ENCODE results near the gene COL5A1.

COL5A1 gene

DNA sequence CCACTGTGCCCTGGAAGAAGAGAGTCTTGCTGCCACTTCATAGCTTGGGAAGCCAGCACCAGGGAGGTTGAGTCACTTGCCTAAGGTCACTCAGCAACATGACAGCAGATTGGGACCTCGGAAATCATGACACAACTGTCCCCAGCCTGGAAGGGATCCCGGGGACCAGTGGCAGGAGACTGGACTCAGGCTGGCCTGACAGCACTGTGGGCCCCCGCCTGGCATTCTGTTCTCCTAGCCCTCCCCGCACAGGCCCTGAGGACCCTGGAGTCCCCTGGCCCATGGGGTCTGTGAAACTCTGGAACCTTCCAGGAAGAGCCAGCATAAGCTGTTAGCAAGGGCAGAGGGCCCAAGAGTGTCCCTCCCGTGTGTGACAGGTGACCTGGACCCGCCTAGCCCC is 64.9 kb downstream of the COL5A1 start:
- TF ChIP-seq RAD21 (IDR thresholded peaks at IDR 0.05; ENCODE audit: low read depth) = no peak
- TF ChIP-seq, protein P1, sequence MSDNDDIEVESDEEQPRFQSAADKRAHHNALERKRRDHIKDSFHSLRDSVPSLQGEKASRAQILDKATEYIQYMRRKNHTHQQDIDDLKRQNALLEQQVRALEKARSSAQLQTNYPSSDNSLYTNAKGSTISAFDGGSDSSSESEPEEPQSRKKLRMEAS (IDR thresholded peaks at IDR 0.05) = no peak
- no peak for TF ChIP-seq FOXM1 (IDR thresholded peaks at IDR 0.05; ENCODE audit: borderline replicate concordance, low read depth)
- no peak for TF ChIP-seq CEBPB (IDR thresholded peaks at IDR 0.05)
- TF ChIP-seq YY1 (IDR thresholded peaks at IDR 0.05; ENCODE audit: low read depth) = no peak
- no peak for TF ChIP-seq EGR1 (IDR thresholded peaks at IDR 0.05)
- no peak for TF ChIP-seq TCF12 (IDR thresholded peaks at IDR 0.05; ENCODE audit: low read depth)
- no peak for TF ChIP-seq EP300 (IDR thresholded peaks at IDR 0.05; ENCODE audit: borderline replicate concordance)
- TF ChIP-seq NFIC (IDR thresholded peaks at IDR 0.05) = no peak
- no peak for TF ChIP-seq CREB1 (IDR thresholded peaks at IDR 0.05; ENCODE audit: low read depth)
- no peak for TF ChIP-seq TAF1 (IDR thresholded peaks at IDR 0.05; ENCODE audit: low read depth)
- TF ChIP-seq, protein P2, sequence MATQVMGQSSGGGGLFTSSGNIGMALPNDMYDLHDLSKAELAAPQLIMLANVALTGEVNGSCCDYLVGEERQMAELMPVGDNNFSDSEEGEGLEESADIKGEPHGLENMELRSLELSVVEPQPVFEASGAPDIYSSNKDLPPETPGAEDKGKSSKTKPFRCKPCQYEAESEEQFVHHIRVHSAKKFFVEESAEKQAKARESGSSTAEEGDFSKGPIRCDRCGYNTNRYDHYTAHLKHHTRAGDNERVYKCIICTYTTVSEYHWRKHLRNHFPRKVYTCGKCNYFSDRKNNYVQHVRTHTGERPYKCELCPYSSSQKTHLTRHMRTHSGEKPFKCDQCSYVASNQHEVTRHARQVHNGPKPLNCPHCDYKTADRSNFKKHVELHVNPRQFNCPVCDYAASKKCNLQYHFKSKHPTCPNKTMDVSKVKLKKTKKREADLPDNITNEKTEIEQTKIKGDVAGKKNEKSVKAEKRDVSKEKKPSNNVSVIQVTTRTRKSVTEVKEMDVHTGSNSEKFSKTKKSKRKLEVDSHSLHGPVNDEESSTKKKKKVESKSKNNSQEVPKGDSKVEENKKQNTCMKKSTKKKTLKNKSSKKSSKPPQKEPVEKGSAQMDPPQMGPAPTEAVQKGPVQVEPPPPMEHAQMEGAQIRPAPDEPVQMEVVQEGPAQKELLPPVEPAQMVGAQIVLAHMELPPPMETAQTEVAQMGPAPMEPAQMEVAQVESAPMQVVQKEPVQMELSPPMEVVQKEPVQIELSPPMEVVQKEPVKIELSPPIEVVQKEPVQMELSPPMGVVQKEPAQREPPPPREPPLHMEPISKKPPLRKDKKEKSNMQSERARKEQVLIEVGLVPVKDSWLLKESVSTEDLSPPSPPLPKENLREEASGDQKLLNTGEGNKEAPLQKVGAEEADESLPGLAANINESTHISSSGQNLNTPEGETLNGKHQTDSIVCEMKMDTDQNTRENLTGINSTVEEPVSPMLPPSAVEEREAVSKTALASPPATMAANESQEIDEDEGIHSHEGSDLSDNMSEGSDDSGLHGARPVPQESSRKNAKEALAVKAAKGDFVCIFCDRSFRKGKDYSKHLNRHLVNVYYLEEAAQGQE (IDR thresholded peaks at IDR 0.05; ENCODE audit: low read depth) = no peak
- TF ChIP-seq ZBTB7A (IDR thresholded peaks at IDR 0.05; ENCODE audit: low read depth) = no peak
- TF ChIP-seq, protein P3, sequence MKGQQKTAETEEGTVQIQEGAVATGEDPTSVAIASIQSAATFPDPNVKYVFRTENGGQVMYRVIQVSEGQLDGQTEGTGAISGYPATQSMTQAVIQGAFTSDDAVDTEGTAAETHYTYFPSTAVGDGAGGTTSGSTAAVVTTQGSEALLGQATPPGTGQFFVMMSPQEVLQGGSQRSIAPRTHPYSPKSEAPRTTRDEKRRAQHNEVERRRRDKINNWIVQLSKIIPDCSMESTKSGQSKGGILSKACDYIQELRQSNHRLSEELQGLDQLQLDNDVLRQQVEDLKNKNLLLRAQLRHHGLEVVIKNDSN (IDR thresholded peaks at IDR 0.05) = no peak
- no peak for TF ChIP-seq TEAD4 (IDR thresholded peaks at IDR 0.05)

DNA sequence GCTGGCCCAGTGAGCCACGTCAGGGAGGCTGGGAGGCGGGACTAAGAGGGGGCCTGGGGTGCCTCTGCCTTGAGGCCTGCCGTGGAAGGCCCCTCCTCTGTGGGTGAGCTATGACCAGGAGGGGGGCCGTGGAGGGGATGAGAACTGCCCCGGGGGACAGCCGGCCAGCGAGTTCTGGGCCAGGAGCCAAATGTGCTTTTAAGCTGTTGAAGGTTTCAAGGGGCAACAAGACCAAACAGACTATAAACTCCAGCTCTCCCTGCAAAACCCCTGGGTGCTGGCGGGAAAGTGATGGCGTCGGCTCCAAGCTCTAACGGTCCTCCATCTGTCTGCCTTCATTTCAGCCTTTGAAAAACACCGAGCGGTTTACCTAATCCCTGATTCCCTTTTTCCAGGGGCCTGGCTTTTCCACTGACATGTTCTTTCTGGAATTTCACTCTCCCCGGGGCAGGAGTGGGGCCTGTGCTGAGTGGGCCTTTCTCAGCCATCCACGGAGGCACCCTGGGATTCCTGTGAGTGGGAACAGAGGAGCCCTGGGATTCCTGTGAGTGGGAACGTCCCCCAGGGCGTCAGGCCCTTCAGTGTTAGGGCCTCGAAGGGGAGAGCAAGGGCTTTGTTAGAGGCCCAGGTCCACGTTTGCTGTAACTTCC is 65.6 kb downstream of the COL5A1 start:
- TF ChIP-seq TAF1 (IDR thresholded peaks at IDR 0.05; ENCODE audit: low read depth) = no peak
- TF ChIP-seq CREB1 (IDR thresholded peaks at IDR 0.05; ENCODE audit: low read depth) = no peak
- TF ChIP-seq RAD21 (IDR thresholded peaks at IDR 0.05; ENCODE audit: low read depth) = no peak
- no peak for TF ChIP-seq TEAD4 (IDR thresholded peaks at IDR 0.05)
- TF ChIP-seq, protein P2 (IDR thresholded peaks at IDR 0.05; ENCODE audit: low read depth) = no peak
- no peak for TF ChIP-seq FOXM1 (IDR thresholded peaks at IDR 0.05; ENCODE audit: borderline replicate concordance, low read depth)
- TF ChIP-seq, protein P3 (IDR thresholded peaks at IDR 0.05) = no peak
- no peak for TF ChIP-seq ZBTB7A (IDR thresholded peaks at IDR 0.05; ENCODE audit: low read depth)
- TF ChIP-seq, protein P1 (IDR thresholded peaks at IDR 0.05) = no peak
- TF ChIP-seq YY1 (IDR thresholded peaks at IDR 0.05; ENCODE audit: low read depth) = no peak
- no peak for TF ChIP-seq EGR1 (IDR thresholded peaks at IDR 0.05)
- no peak for TF ChIP-seq EP300 (IDR thresholded peaks at IDR 0.05; ENCODE audit: borderline replicate concordance)
- no peak for TF ChIP-seq NFIC (IDR thresholded peaks at IDR 0.05)
- no peak for TF ChIP-seq TCF12 (IDR thresholded peaks at IDR 0.05; ENCODE audit: low read depth)
- TF ChIP-seq CEBPB (IDR thresholded peaks at IDR 0.05) = no peak

DNA sequence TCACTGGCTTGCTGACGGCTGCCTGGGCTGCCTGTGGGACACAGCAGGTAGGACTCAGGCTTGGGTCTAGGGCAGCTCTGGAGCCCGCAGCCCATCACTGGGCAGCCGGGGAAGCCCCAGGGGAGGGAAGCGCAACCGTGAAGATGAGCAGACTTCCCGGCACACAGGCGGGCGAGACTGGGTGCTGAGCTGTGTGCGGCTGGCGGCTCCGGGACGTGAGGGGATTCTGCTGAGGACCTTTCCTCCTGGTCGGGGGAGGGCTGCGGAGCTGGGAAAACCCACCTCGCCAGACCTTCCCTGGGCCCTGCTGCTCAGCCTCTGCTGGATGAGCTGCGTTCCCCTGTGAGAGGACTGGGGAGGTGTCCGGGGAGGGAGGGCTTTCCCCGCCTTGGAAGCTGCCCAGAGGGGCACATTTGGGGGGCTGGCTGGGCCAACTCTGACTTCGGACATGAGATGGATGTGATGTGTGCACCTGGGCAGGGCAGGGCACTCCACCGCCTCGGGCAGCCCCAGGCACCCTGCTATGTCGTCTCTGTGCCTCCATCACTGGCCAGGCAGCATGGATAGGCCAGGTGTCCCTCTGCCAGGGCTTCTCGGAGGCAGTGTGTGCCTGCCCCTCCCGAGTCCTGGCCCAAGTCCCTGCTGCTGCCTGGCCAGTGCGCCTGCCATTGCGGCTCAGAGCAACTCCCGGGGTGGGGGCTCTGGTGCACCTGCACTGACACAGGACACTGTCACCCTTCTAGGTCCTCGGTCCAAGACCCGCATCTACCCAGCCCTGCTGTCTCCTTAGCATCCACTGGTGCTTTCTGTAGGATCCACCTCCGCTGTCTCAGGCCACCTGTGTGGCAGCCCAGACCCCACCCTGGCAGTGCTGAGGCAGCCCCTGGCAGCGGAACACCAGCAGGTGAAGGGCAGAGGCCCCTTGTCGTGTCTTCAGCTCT is 66.4 kb downstream of the COL5A1 start:
- TF ChIP-seq, protein P2 (IDR thresholded peaks at IDR 0.05; ENCODE audit: low read depth) = no peak
- TF ChIP-seq, protein P1 (IDR thresholded peaks at IDR 0.05) = no peak
- TF ChIP-seq EGR1 (IDR thresholded peaks at IDR 0.05) (no peak), YY1 (IDR thresholded peaks at IDR 0.05; ENCODE audit: low read depth) (no peak), FOXM1 (IDR thresholded peaks at IDR 0.05; ENCODE audit: borderline replicate concordance, low read depth) (no peak), CREB1 (IDR thresholded peaks at IDR 0.05; ENCODE audit: low read depth) (no peak), CEBPB (IDR thresholded peaks at IDR 0.05) (no peak), TAF1 (IDR thresholded peaks at IDR 0.05; ENCODE audit: low read depth) (no peak), EP300 (IDR thresholded peaks at IDR 0.05; ENCODE audit: borderline replicate concordance) (no peak), TCF12 (IDR thresholded peaks at IDR 0.05; ENCODE audit: low read depth) (no peak), NFIC (IDR thresholded peaks at IDR 0.05) (no peak), ZBTB7A (IDR thresholded peaks at IDR 0.05; ENCODE audit: low read depth) (no peak), RAD21 (IDR thresholded peaks at IDR 0.05; ENCODE audit: low read depth) (no peak), TEAD4 (IDR thresholded peaks at IDR 0.05) (no peak)
- TF ChIP-seq, protein P3 (IDR thresholded peaks at IDR 0.05) = no peak

All from Ishikawa (cell line).